GM23248 (cell line): ENCODE data around the gene ASAP2. TPM values are rescaled to one million over a fixed set of nuclear protein-coding genes. Genes with fewer than 3 reads are reported as not detected.

Experiments
- DNase-seq: peaks from one replicate; pipeline ENCODE4 v3.0.0-alpha.2; 2015
- H2AFZ ChIP-seq: fragments of 200-600 bp; sonication (generic); 2 replicates; pipeline ENCODE4 v1.6.1; 2016; ENCODE audit warnings: antibody characterized with exemption
- H3F3A ChIP-seq: fragments of 200-600 bp; sonication (generic); 2 replicates; pipeline ENCODE4 v1.6.1; 2016; ENCODE audit warnings: mild to moderate bottlenecking, antibody characterized with exemption, mixed run types; ENCODE audit not compliant: insufficient read depth
- H3K27ac ChIP-seq: fragments of 200-600 bp; sonication (generic); 2 replicates; pipeline ENCODE4 v1.5.1; 2016; ENCODE audit warnings: mild to moderate bottlenecking
- H3K27me3 ChIP-seq: fragments of 200-600 bp; sonication (generic); replicated peaks from 2 replicates; pipeline ENCODE4 v1.6.1; 2016; ENCODE audit warnings: mild to moderate bottlenecking; ENCODE audit not compliant: insufficient read depth
- H3K36me3 ChIP-seq: fragments of 200-600 bp; sonication (generic); 2 replicates; pipeline ENCODE4 v1.6.1; 2016; ENCODE audit warnings: low read depth, mild to moderate bottlenecking
- H3K4me1 ChIP-seq: fragments of 200-600 bp; sonication (generic); 2 replicates; pipeline ENCODE4 v1.6.1; 2016; ENCODE audit warnings: mild to moderate bottlenecking; ENCODE audit not compliant: insufficient read depth
- H3K4me2 ChIP-seq: fragments of 200-600 bp; sonication (generic); one replicate; pipeline ENCODE4 v1.6.1; 2016; ENCODE audit warnings: mild to moderate bottlenecking; ENCODE audit not compliant: unreplicated experiment
- H3K4me3 ChIP-seq: fragments of 200-600 bp; sonication (generic); 2 replicates; pipeline ENCODE4 v1.5.1; 2016; ENCODE audit warnings: mild to moderate bottlenecking
- H3K79me2 ChIP-seq: fragments of 200-600 bp; sonication (generic); 2 replicates; pipeline ENCODE4 v1.6.1; 2016; ENCODE audit warnings: mild to moderate bottlenecking; ENCODE audit not compliant: insufficient read depth
- H3K9ac ChIP-seq: fragments of 200-600 bp; sonication (generic); 2 replicates; pipeline ENCODE4 v1.6.1; 2016; ENCODE audit warnings: mild to moderate bottlenecking
- H3K9me2 ChIP-seq: fragments of 200-600 bp; sonication (generic); 2 replicates; pipeline ENCODE4 v1.6.1; 2016; ENCODE audit warnings: mixed run types, mild to moderate bottlenecking, moderate library complexity; ENCODE audit not compliant: insufficient read depth
- H3K9me3 ChIP-seq: fragments of 200-600 bp; sonication (generic); one replicate; pipeline ENCODE4 v1.6.1; 2017; ENCODE audit warnings: low read depth
- H4K20me1 ChIP-seq: fragments of 200-600 bp; sonication (generic); 2 replicates; pipeline ENCODE4 v1.6.0; 2016; ENCODE audit not compliant: insufficient read depth
- EZH2 ChIP-seq: fragments of 200-600 bp; sonication (generic); IDR thresholded peaks from 2 replicates; pipeline ENCODE4 v1.6.1; 2018; ENCODE audit warnings: antibody characterized with exemption, mild to moderate bottlenecking; ENCODE audit not compliant: insufficient read depth, poor library complexity, severe bottlenecking
- EZH2phosphoT487 ChIP-seq: fragments of 200-600 bp; sonication (generic); IDR thresholded peaks from 2 replicates; pipeline ENCODE4 v1.6.1; 2018; ENCODE audit warnings: antibody characterized with exemption, moderate library complexity, mild to moderate bottlenecking, low read depth; ENCODE audit not compliant: insufficient read depth
- WGBS, 2 experiments: methylation state at CpG; one replicate each; pipeline ENCODE4 v1.1.6; 2015 to 2017; ENCODE audit warnings: low lambda C conversion rate in 2 of 2, low coverage in 1 of 2; ENCODE audit errors: missing lambda C conversion rate in 2 of 2; 5-methylcytosine and 5-hydroxymethylcytosine counted together
- in situ Hi-C: fragments of 300-500 bp; cut with MboI; formaldehyde crosslinking; loops from 2 replicates; pipeline ENCODE4 v1.15.0; 2020
- polyA plus RNA-seq: library from polyadenylated mRNA; unstranded; fragments of >200 nt; fragmentation: Nextera tagmentation; extraction: Ambion mirVana; gene quantifications from 2 replicates; pipeline ENCODE4 v1.2.1, GENCODE V29; 2016
- total RNA-seq: library from RNA; depleted of rRNA; stranded (reverse); fragments of >200 nt; shearing (Covaris generic); gene quantifications from 2 replicates; pipeline ENCODE4 v1.2.3, GENCODE V29; 2014

The ASAP2 gene
- total and polyA plus RNA-seq, 2 experiments from 2014 or later = 8.8 to 49.6 TPM

DNA sequence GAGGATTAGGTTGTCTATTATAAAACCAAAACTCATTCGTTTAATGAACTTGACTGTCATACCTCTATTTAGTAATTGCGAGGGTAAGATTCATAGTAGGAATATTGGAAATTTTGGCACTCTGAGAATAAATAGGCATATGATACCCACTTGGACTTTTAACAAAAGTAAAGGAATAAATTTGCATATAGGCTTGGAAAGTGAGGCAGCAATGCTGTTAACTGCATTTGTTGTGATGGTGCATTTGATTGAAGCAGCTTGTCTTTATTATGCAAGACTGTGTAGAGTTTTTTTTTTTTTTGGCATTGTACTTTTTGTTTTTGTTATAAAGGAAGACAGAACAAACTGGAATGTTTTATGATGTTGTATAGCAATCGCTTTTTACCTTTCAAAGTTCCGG is 197.8 kb downstream of the ASAP2 start:
- in situ Hi-C loops = no loop called here
- H3K36me3 ChIP-seq = peaks cover 43% of the 10 kb centered on the region
- no peak overlapping the region for H2AFZ ChIP-seq

GRCh38 chr2:9405636-9406035 is 199.0 kb downstream of the ASAP2 start:
- H3K4me2 ChIP-seq = no peak overlapping the region
- H4K20me1 ChIP-seq = no peaks in the 10 kb centered on the region
- in situ Hi-C loops = no loop called here
- H3F3A ChIP-seq = peaks cover 70% of the 10 kb centered on the region
- H3K27me3 ChIP-seq = no peaks in the 10 kb centered on the region
- no peak overlapping the region for H3K9ac ChIP-seq
- no peak for TF ChIP-seq EZH2
- TF ChIP-seq EZH2phosphoT487 = no peak
- no peaks in the 10 kb centered on the region for H3K9me3 ChIP-seq
- no peak overlapping the region for H3K4me3 ChIP-seq
- H3K4me1 ChIP-seq = peaks cover 12% of the 10 kb centered on the region; the same call in 1 of the 2 replicates
- 95 to 100% methylated on average over 2 of the region's 2 CpGs for WGBS, 2 experiments
- H3K79me2 ChIP-seq = peaks cover 27% of the 10 kb centered on the region; the same call in 1 of the 2 replicates
- H3K36me3 ChIP-seq = peaks cover 52% of the 10 kb centered on the region
- H2AFZ ChIP-seq = no peak overlapping the region
- DNase-seq = peak; percentile 41
- no peaks in the 10 kb centered on the region for H3K9me2 ChIP-seq
- H3K27ac ChIP-seq = no peak overlapping the region

More for the DNA sequence above, 197.8 kb downstream of the ASAP2 start:
- WGBS, 2 experiments = 57 to 60% methylated on average over 4 of the region's 4 CpGs
- Histone ChIP-seq H3K79me2 (peaks cover 25% of the 10 kb centered on the region; the same call in 1 of the 2 replicates), H3K27ac (no peak overlapping the region), H3F3A (peaks cover 60% of the 10 kb centered on the region), H3K9me2 (no peaks in the 10 kb centered on the region), H3K4me1 (peaks cover 12% of the 10 kb centered on the region; the same call in 1 of the 2 replicates), H3K4me2 (no peak overlapping the region), H4K20me1 (no peaks in the 10 kb centered on the region), H3K4me3 (no peak overlapping the region), H3K9me3 (no peaks in the 10 kb centered on the region), H3K27me3 (no peaks in the 10 kb centered on the region), H3K9ac (no peak overlapping the region)
- TF ChIP-seq EZH2phosphoT487 (no peak), EZH2 (no peak)
- no peak for DNase-seq

DNA sequence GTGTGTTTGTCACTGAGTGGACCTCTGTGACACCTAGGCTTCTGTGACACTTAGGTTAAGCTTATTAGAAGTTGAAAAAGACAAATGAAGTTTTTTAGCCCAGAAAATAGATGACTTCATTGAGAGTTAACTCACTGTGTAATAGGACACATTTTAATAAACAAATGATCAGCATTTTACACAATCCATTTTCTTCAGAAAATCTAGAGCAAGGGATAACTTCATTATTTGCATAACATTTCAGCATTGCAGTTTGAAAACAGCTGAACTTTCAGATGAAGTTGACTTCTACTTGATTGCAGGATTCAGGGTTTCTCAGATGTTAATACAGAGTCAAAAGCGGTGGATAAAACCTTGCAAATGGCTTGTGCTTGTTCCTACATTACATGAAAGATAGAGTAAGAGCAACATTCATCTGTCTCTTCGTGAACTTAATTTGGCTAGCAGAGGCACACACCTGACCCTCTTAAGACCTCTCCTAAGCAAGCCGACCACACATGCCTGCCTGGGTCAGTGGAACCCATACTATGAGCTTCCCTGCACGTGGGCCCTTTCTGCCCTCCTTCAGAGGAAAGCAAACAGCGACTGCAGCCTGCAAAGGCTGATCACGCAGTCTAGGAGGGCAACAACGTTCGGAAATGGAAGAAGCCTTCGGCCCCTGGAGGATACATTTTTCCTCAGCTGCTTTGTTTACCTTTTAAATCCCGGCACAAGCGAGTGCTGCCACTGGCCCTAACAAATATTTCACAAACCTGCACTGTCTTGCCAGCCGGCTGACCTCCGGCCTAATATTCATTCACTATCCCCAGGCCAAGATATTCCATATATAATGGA is 200.1 kb downstream of the ASAP2 start:
- H3K4me3 ChIP-seq = no peak overlapping the region
- H3K4me2 ChIP-seq = no peak overlapping the region
- peaks cover 33% of the 10 kb centered on the region for H3K79me2 ChIP-seq
- no peak overlapping the region for H2AFZ ChIP-seq
- peaks cover 12% of the 10 kb centered on the region; the same call in 1 of the 2 replicates for H3K4me1 ChIP-seq
- H3K9ac ChIP-seq = no peak overlapping the region
- TF ChIP-seq EZH2phosphoT487 (no peak), EZH2 (no peak)
- no peak for DNase-seq
- H3K36me3 ChIP-seq = peaks cover 63% of the 10 kb centered on the region
- no peaks in the 10 kb centered on the region for H3K9me2 ChIP-seq
- no peaks in the 10 kb centered on the region for H4K20me1 ChIP-seq
- in situ Hi-C loops = no loop called here
- no peaks in the 10 kb centered on the region for H3K9me3 ChIP-seq
- 88 to 90% methylated on average over 13 of the region's 13 CpGs for WGBS, 2 experiments
- peaks cover 70% of the 10 kb centered on the region for H3F3A ChIP-seq
- no peak overlapping the region for H3K27ac ChIP-seq
- H3K27me3 ChIP-seq = no peaks in the 10 kb centered on the region

GRCh38 chr2:9407363-9407811 is 200.8 kb downstream of the ASAP2 start:
- in situ Hi-C loops = no loop called here
- Histone ChIP-seq H3K27ac (no peak overlapping the region), H3F3A (peaks cover 63% of the 10 kb centered on the region), H3K4me1 (peaks cover 12% of the 10 kb centered on the region; the same call in 1 of the 2 replicates), H3K27me3 (no peaks in the 10 kb centered on the region), H3K79me2 (peaks cover 39% of the 10 kb centered on the region), H3K9ac (no peak overlapping the region), H4K20me1 (no peaks in the 10 kb centered on the region), H3K9me3 (no peaks in the 10 kb centered on the region), H3K9me2 (no peaks in the 10 kb centered on the region), H2AFZ (no peak overlapping the region), H3K36me3 (peaks cover 66% of the 10 kb centered on the region), H3K4me2 (no peak overlapping the region), H3K4me3 (no peak overlapping the region)
- WGBS, 2 experiments = 86 to 89% methylated on average over 8 of the region's 8 CpGs
- DNase-seq = no peak
- no peak for TF ChIP-seq EZH2phosphoT487
- TF ChIP-seq EZH2 = no peak
